Measurements from ENCODE around the gene OSM. TPM values are rescaled to one million over a fixed set of nuclear protein-coding genes. Genes with fewer than 3 reads are reported as not detected.

OSM gene
- total and polyA plus RNA-seq, 4 donors = 0.09 to 0.84 (median 0.25) TPM; not detected in 1

DNA sequence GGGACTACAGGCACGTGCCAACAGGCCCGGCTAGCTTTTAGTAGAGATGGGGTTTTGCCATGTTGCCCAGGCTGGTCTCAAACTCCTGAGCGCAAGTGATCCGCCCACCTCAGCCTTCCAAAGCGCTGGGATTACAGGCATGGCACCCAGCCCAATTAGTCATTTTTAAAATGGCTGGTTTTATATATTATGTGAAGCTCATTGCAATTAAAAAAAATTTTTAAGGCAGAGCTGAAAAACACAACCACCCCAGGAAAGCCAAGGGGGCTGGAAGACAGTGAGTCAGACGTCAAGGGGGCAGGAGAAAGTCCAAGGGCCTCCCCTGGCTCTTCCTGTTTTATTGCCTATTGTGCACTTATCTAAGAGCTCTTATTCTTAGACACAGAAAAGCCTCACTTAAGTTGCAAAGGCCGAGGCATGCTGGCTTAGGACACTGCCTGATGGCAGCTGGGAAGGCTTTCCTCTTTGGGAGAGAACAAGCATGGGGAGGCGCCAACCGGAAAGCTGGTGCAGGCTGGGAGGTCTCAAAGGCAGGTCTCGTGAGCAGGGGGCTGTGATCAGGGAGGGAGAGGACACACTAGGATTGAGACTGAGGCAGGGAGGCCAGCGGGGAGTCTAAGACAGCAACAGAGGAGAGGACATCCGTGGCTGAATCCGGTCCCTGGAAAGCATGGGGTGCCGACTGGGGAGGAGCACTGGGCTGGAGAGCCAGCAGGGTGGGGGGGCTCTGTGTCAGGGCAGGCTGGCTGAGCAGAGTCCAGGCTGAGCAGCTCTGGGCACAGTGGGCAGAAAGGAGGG lies 11.1 kb upstream of the OSM start:
- no peak overlapping the region for H3K9ac ChIP-seq (ENCODE audit: low read depth in 1 of 2, low read length in 2 of 2)

More for the DNA sequence above, 11.1 kb upstream of the OSM start:
- TF ChIP-seq ATF3 (IDR thresholded peaks at IDR 0.05) (no peak), GABPA (IDR thresholded peaks at IDR 0.05 in 1 of 2, conservative IDR thresholded peaks at IDR 0.05 in 1 of 2) (no peak), HNF4A (conservative IDR thresholded peaks at IDR 0.05) (no peak), CTCF (IDR thresholded peaks at IDR 0.05; ENCODE audit: low read depth, low read length, missing input control) (no peak), EGR1 (IDR thresholded peaks at IDR 0.05; ENCODE audit: low read depth in 2 of 2) (no peak), RXRA (IDR thresholded peaks at IDR 0.05) (no peak), ZBTB33 (IDR thresholded peaks at IDR 0.05) (no peak), RAD21 (IDR thresholded peaks at IDR 0.05) (no peak), YY1 (IDR thresholded peaks at IDR 0.05) (no peak), REST (IDR thresholded peaks at IDR 0.05) (no peak), HNF4G (IDR thresholded peaks at IDR 0.05) (no peak), FOXA2 (IDR thresholded peaks at IDR 0.05) (no peak), NR2F2 (IDR thresholded peaks at IDR 0.05) (peak; percentile 58), SP1 (IDR thresholded peaks at IDR 0.05) (peak; percentile 37), JUND (IDR thresholded peaks at IDR 0.05) (peak; percentile 34 to 42), TAF1 (conservative IDR thresholded peaks at IDR 0.05) (no peak), FOXA1 (IDR thresholded peaks at IDR 0.05) (no peak)
- TF ChIP-seq, protein P1, sequence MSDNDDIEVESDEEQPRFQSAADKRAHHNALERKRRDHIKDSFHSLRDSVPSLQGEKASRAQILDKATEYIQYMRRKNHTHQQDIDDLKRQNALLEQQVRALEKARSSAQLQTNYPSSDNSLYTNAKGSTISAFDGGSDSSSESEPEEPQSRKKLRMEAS (IDR thresholded peaks at IDR 0.05) = no peak
- 71% methylated on average over 14 of the region's 14 CpGs for WGBS
- H3K4me3 ChIP-seq (ENCODE audit: low read depth in 1 of 3, low read length in 3 of 3) = no peak overlapping the region
- peak overlapping the region; percentile 22 to 56 for H3K27ac ChIP-seq (ENCODE audit: low read depth in 1 of 2, low read length in 2 of 2)
- DNase-seq (ENCODE audit: low spot score) = no peak
- peaks cover 0 to 6% (median 2%) of the 10 kb centered on the region in 4 donors for H3K4me1 ChIP-seq (ENCODE audit: control insufficient read depth in 4 of 4, insufficient read depth in 4 of 4, low read length in 3 of 4)
- no peaks in the 10 kb centered on the region for H3K9me3 ChIP-seq (ENCODE audit: control insufficient read depth in 4 of 4, low read length in 3 of 4)
- H3K36me3 ChIP-seq (ENCODE audit: control insufficient read depth in 4 of 4, insufficient read depth in 3 of 4, low read depth in 1 of 4, low read length in 3 of 4) = no peaks in the 10 kb centered on the region
- no peaks in the 10 kb centered on the region for H3K27me3 ChIP-seq (ENCODE audit: control insufficient read depth in 4 of 4, insufficient read depth in 4 of 4, low read length in 3 of 4)

All from liver (tissue), 9 donors.